HT-29 (cell line): ENCODE results near the gene KRTAP7-1. TPM values are rescaled to one million over a fixed set of nuclear protein-coding genes. Genes with fewer than 3 reads are reported as not detected.

Experiments used
- DNase-seq: peaks from one replicate; pipeline ENCODE4 v3.0.0-alpha.2; 2015; ENCODE audit warnings: low spot score
- small RNA-seq: library from RNA; depleted of rRNA; stranded (forward); fragments of <200 nt; gene quantifications from one replicate; pipeline ENCODE3, GENCODE V24; 2014
- total RNA-seq: library from RNA; depleted of rRNA; stranded (reverse); fragments of >200 nt; shearing (Covaris generic); gene quantifications from 2 replicates; pipeline ENCODE4 v1.2.3, GENCODE V29; 2014; rRNA removed

Gene KRTAP7-1
- not detected in 2 replicates for total RNA-seq

- no peak for DNase-seq
Measured at GRCh38 chr21:30829659-30830058, at the start of gene KRTAP7-1. TSS of gene KRTAP7-1 (minus strand) at chr21:30829759. CDS start at chr21:30829698, 61 bp downstream.

- DNase-seq = no peak
Measured at GRCh38 chr21:30874526-30874925, 45.0 kb upstream of the KRTAP7-1 start.

GRCh38 chr21:30847627-30848500 lies 18.3 kb upstream of the KRTAP7-1 start:
- DNase-seq = no peak

- DNase-seq = no peak
Measured at GRCh38 chr21:30842990-30843389, 13.4 kb upstream of the KRTAP7-1 start.

GRCh38 chr21:30839304-30839703 lies 9.7 kb upstream of the KRTAP7-1 start:
- peak; percentile 36 for DNase-seq

GRCh38 chr21:30838536-30838935 lies 9.0 kb upstream of the KRTAP7-1 start:
- no peak for DNase-seq

GRCh38 chr21:30831194-30831765 lies 1.7 kb upstream of the KRTAP7-1 start:
- peak; percentile 36 for DNase-seq

GRCh38 chr21:30818837-30819610 lies 10.5 kb downstream of the KRTAP7-1 start:
- no peak for DNase-seq

- no peak for DNase-seq
Measured at GRCh38 chr21:30813174-30813573, 16.4 kb downstream of the KRTAP7-1 start, which contains the start of gene KRTAP8-1. TSS of gene KRTAP8-1 (minus strand) at chr21:30813274. CDS start at chr21:30813220, 54 bp downstream.

- no peak for DNase-seq
Measured at GRCh38 chr21:30800605-30801004, 29.0 kb downstream of the KRTAP7-1 start.

GRCh38 chr21:30793581-30794314 lies 35.8 kb downstream of the KRTAP7-1 start:
- no peak for DNase-seq

- no peak for DNase-seq
Measured at GRCh38 chr21:30779249-30779648, 50.3 kb downstream of the KRTAP7-1 start.

Small RNA genes within 50 kb of the gene (small RNA-seq; reads per million reads assigned to genes)
- not detected for gene KRTAP8-2P
- gene KRTAP8-3P = not detected

Other genes starting within 250 kb of the KRTAP7-1 start
- not detected in 2 replicates for gene KRTAP22-2, start 239.4 kb downstream of the KRTAP7-1 start, total RNA-seq
- not detected in 2 replicates for gene KRTAP6-3, start 237.3 kb downstream of the KRTAP7-1 start, total RNA-seq
- not detected in 2 replicates for gene KRTAP6-2, start 230.9 kb downstream of the KRTAP7-1 start, total RNA-seq
- gene KRTAP22-1, start 228.7 kb downstream of the KRTAP7-1 start, total RNA-seq = not detected in 2 replicates
- not detected in 2 replicates for gene KRTAP6-1, start 215.8 kb downstream of the KRTAP7-1 start, total RNA-seq
- not detected in 2 replicates for gene KRTAP20-1, start 213.3 kb downstream of the KRTAP7-1 start, total RNA-seq
- gene KRTAP20-4, start 209.1 kb downstream of the KRTAP7-1 start, total RNA-seq = not detected in 2 replicates
- not detected in 2 replicates for gene KRTAP20-2, start 194.6 kb downstream of the KRTAP7-1 start, total RNA-seq
- not detected in 2 replicates for gene KRTAP20-3, start 186.9 kb downstream of the KRTAP7-1 start, total RNA-seq
- not detected in 2 replicates for gene KRTAP21-3, start 111.0 kb downstream of the KRTAP7-1 start, total RNA-seq
- not detected in 2 replicates for gene KRTAP21-2, start 82.5 kb downstream of the KRTAP7-1 start, total RNA-seq
- not detected in 2 replicates for gene KRTAP21-1, start 74.3 kb downstream of the KRTAP7-1 start, total RNA-seq
- not detected in 2 replicates for gene KRTAP8-1, start 16.5 kb downstream of the KRTAP7-1 start, total RNA-seq
- gene KRTAP11-1, start 51.8 kb upstream of the KRTAP7-1 start, total RNA-seq = not detected in 2 replicates
- not detected in 2 replicates for gene KRTAP19-8, start 208.7 kb upstream of the KRTAP7-1 start, total RNA-seq